ENCODE results near the gene IGFLR1. TPM values are rescaled to one million over a fixed set of nuclear protein-coding genes. Genes with fewer than 3 reads are reported as not detected.
"Not testable (repeated sequence)": the region's sequence is repeated elsewhere in the genome, so short reads cannot be mapped to it uniquely, and the experiment has no call there.

IGFLR1 gene
- total RNA-seq, 1 experiment from 2014 or later, result 4.9 TPM

DNA sequence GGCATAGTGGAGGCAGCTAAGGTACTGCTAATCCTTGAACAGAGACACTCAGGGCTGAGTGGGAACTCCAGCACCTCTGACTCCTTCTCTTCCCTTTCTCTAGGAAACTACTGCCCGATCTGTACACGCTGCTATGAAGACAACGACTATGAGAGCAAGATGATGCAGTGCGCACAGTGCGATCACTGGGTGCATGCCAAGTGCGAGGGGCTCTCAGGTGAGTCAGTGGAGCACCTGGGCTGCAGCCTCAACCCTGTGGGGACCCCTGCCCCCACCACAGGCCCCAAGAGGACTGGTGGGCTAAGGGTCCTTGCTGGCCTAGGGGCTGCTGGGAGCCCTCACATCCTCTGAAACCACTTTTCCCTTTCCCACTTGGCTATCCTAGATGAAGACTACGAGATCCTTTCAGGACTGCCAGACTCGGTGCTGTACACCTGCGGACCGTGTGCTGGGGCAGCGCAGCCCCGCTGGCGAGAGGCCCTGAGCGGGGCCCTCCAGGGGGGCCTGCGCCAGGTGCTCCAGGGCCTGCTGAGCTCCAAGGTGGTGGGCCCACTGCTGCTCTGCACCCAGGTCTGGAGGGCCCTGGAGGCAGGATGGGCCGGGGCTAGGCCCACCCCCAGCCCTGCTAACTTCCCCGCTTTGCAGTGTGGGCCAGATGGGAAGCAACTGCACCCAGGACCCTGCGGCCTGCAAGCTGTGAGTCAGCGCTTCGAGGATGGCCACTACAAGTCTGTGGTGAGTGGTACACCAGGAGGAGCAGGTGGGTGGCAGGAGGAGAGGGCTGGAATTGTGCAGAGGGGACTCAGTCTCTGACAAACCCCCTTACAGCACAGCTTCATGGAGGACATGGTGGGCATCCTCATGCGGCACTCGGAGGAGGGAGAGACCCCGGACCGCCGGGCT lies 14.9 kb downstream of the IGFLR1 start:
- intact Hi-C loops (cut with micrococcal nuclease; ENCODE audit: unreplicated experiment), result no loop called here

DNA sequence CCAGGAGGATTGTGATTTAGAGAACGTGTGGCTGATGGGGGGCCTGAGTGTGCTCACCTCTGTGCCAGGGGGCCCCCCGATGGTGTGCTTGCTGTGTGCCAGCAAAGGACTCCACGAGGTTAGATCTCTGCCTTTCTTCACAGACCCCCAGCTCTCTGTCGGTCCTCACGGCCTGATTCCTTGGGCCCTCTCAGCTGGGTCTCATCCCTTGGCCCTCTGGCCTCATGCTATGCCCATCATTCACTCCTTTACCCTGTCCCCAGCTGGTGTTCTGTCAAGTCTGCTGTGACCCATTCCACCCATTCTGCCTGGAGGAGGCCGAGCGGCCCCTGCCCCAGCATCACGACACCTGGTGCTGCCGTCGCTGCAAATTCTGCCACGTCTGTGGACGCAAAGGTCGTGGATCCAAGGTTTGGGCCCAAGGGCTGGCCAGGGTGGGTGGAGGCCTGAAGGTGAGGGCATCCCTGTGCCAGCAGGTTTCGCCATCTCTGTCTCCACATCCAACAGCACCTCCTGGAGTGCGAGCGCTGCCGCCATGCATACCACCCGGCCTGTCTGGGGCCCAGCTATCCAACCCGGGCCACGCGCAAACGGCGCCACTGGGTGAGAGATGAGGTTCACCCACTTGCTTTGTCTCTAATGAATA lies 16.9 kb downstream of the IGFLR1 start:
- TF ChIP-seq, protein P1, sequence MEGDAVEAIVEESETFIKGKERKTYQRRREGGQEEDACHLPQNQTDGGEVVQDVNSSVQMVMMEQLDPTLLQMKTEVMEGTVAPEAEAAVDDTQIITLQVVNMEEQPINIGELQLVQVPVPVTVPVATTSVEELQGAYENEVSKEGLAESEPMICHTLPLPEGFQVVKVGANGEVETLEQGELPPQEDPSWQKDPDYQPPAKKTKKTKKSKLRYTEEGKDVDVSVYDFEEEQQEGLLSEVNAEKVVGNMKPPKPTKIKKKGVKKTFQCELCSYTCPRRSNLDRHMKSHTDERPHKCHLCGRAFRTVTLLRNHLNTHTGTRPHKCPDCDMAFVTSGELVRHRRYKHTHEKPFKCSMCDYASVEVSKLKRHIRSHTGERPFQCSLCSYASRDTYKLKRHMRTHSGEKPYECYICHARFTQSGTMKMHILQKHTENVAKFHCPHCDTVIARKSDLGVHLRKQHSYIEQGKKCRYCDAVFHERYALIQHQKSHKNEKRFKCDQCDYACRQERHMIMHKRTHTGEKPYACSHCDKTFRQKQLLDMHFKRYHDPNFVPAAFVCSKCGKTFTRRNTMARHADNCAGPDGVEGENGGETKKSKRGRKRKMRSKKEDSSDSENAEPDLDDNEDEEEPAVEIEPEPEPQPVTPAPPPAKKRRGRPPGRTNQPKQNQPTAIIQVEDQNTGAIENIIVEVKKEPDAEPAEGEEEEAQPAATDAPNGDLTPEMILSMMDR (conservative IDR thresholded peaks at IDR 0.05; ENCODE audit: low read depth, low read length), result no peak
- TF ChIP-seq EZH2 (IDR thresholded peaks at IDR 0.05; ENCODE audit: borderline replicate concordance, low read depth, low read length, poor library complexity, severe bottlenecking), result no peak
- ChIA-PET CTCF (no interaction called here), POLR2A (ENCODE audit: low non-redundant PET) (no interaction called here)
- no TSS peak for BruUV-seq (replicated peaks)
- intact Hi-C loops (cut with micrococcal nuclease; ENCODE audit: unreplicated experiment), result no loop called here
- Histone ChIP-seq H3K36me3 (ENCODE audit: insufficient read depth, low read length, poor library complexity, severe bottlenecking) (peaks cover 90% of the 10 kb centered on the region), H3K4me1 (ENCODE audit: insufficient read depth, low read length, poor library complexity, severe bottlenecking) (no peaks in the 10 kb centered on the region), H3K27me3 (replicated peaks; ENCODE audit: insufficient read depth, low read depth, low read length, poor library complexity) (no peaks in the 10 kb centered on the region), H3K9me3 (ENCODE audit: low read depth, low read length, poor library complexity, severe bottlenecking) (no peaks in the 10 kb centered on the region), H3K4me3 (ENCODE audit: low read depth, low read length, poor library complexity, severe bottlenecking) (no peak overlapping the region), H3K27ac (ENCODE audit: low read depth, low read length, poor library complexity, severe bottlenecking) (no peak overlapping the region)
- no peak for DNase-seq (ENCODE audit: low spot score)

More for the DNA sequence above, 14.9 kb downstream of the IGFLR1 start:
- ChIA-PET CTCF (no interaction called here), POLR2A (ENCODE audit: low non-redundant PET) (interaction anchor here (0.6 kb wide), 1 partner anchor 71 kb away, joined by 3 read pairs; no protein-coding TSS in a partner anchor)
- TF ChIP-seq, protein P1 (conservative IDR thresholded peaks at IDR 0.05; ENCODE audit: low read depth, low read length), result no peak
- no peak for TF ChIP-seq EZH2 (IDR thresholded peaks at IDR 0.05; ENCODE audit: borderline replicate concordance, low read depth, low read length, poor library complexity, severe bottlenecking)
- H3K27me3 ChIP-seq (replicated peaks; ENCODE audit: insufficient read depth, low read depth, low read length, poor library complexity), result no peaks in the 10 kb centered on the region
- H3K27ac ChIP-seq (ENCODE audit: low read depth, low read length, poor library complexity, severe bottlenecking), result no peak overlapping the region
- H3K4me3 ChIP-seq (ENCODE audit: low read depth, low read length, poor library complexity, severe bottlenecking), result no peak overlapping the region
- BruUV-seq (replicated peaks), result no TSS peak
- no peaks in the 10 kb centered on the region for H3K9me3 ChIP-seq (ENCODE audit: low read depth, low read length, poor library complexity, severe bottlenecking)
- H3K4me1 ChIP-seq (ENCODE audit: insufficient read depth, low read length, poor library complexity, severe bottlenecking), result no peaks in the 10 kb centered on the region
- DNase-seq (ENCODE audit: low spot score), result no peak
- H3K36me3 ChIP-seq (ENCODE audit: insufficient read depth, low read length, poor library complexity, severe bottlenecking), result peaks cover 98% of the 10 kb centered on the region

DNA sequence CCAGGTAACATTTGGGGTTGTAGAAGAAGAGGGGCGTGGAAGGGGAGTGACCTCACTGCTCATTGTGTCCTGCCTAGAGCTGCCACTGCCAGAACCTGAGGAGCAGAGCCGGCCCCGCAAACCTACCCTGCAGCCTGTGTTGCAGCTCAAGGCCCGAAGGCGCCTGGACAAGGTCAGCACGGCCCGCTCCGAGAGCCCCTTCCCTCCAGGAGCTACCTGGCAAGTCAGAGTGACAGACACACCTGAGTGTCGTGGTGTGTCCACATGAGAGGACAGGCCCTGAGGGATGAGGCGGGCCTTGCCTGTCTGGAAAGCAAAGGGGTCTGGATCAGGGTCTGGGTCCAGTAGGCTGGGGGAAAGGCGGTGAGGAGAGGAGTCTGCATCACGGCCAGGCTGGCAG lies 17.7 kb downstream of the IGFLR1 start:
- intact Hi-C loops (cut with micrococcal nuclease; ENCODE audit: unreplicated experiment), result no loop called here
- no peak overlapping the region for H3K4me3 ChIP-seq (ENCODE audit: low read depth, low read length, poor library complexity, severe bottlenecking)
- no peaks in the 10 kb centered on the region for H3K27me3 ChIP-seq (replicated peaks; ENCODE audit: insufficient read depth, low read depth, low read length, poor library complexity)
- DNase-seq (ENCODE audit: low spot score), result no peak
- POLR2A ChIA-PET (ENCODE audit: low non-redundant PET), result no interaction called here
- BruUV-seq (replicated peaks), result no TSS peak
- H3K9me3 ChIP-seq (ENCODE audit: low read depth, low read length, poor library complexity, severe bottlenecking), result no peaks in the 10 kb centered on the region
- CTCF ChIA-PET, result no interaction called here
- no peaks in the 10 kb centered on the region for H3K4me1 ChIP-seq (ENCODE audit: insufficient read depth, low read length, poor library complexity, severe bottlenecking)
- H3K36me3 ChIP-seq (ENCODE audit: insufficient read depth, low read length, poor library complexity, severe bottlenecking), result peaks cover 89% of the 10 kb centered on the region
- TF ChIP-seq EZH2 (IDR thresholded peaks at IDR 0.05; ENCODE audit: borderline replicate concordance, low read depth, low read length, poor library complexity, severe bottlenecking), result no peak
- TF ChIP-seq, protein P1 (conservative IDR thresholded peaks at IDR 0.05; ENCODE audit: low read depth, low read length), result no peak
- no peak overlapping the region for H3K27ac ChIP-seq (ENCODE audit: low read depth, low read length, poor library complexity, severe bottlenecking)

DNA sequence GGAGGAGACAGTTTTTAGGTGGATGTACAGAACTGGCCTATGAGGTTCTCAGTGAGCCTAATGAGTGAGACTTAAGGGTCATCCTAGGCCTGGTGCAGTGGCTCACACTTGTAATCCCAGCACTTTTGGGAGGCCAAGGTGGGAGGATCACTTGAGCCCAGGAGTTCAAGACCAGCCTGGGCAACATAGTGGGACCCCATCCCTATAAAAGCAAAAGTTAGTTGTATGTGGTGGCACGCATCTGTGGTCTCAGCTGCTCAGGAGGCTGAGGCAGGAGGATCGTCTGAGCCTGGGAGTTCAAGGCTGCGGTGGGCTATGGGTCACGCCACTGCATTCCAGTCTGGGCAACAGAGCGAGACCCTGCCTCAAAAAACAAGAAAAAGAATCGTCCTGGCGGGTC lies 18.1 kb downstream of the IGFLR1 start:
- H3K9me3 ChIP-seq (ENCODE audit: low read depth, low read length, poor library complexity, severe bottlenecking); H3K4me3 ChIP-seq (ENCODE audit: low read depth, low read length, poor library complexity, severe bottlenecking); DNase-seq (ENCODE audit: low spot score); H3K27me3 ChIP-seq (replicated peaks; ENCODE audit: insufficient read depth, low read depth, low read length, poor library complexity); intact Hi-C loops (cut with micrococcal nuclease; ENCODE audit: unreplicated experiment); POLR2A ChIA-PET (ENCODE audit: low non-redundant PET); H3K4me1 ChIP-seq (ENCODE audit: insufficient read depth, low read length, poor library complexity, severe bottlenecking); BruUV-seq (replicated peaks); CTCF ChIA-PET; H3K27ac ChIP-seq (ENCODE audit: low read depth, low read length, poor library complexity, severe bottlenecking): not testable (repeated sequence)
- peaks cover 84% of the 10 kb centered on the region for H3K36me3 ChIP-seq (ENCODE audit: insufficient read depth, low read length, poor library complexity, severe bottlenecking)
